Umbilical cord (tissue), 2 donors: ENCODE results near the gene CYP2J2. TPM values are rescaled to one million over a fixed set of nuclear protein-coding genes. Genes with fewer than 3 reads are reported as not detected.

ENCODE experiments used
- DNase-seq: peaks from one replicate; pipeline ENCODE4 v3.0.0-alpha.2; 2015; ENCODE audit warnings: low spot score
- total RNA-seq: library from RNA; depleted of rRNA; stranded (reverse); fragments of >200 nt; gene quantifications from one replicate; pipeline ENCODE4 v1.2.3, GENCODE V29; 2014; ENCODE audit warnings: low replicate concordance; ENCODE audit not compliant: insufficient read depth

Gene CYP2J2
- total RNA-seq, 1 donor from 2014 or later, result 3.1 TPM

GRCh38 chr1:59919746-59920145, 6.8 kb downstream of the CYP2J2 start:
- DNase-seq, result no peak

- DNase-seq, result no peak
Observed at GRCh38 chr1:59917785-59918180, 8.8 kb downstream of the CYP2J2 start.

- no peak for DNase-seq
Observed at GRCh38 chr1:59917026-59917784, 9.4 kb downstream of the CYP2J2 start.

GRCh38 chr1:59915516-59915915, 11.1 kb downstream of the CYP2J2 start:
- DNase-seq, result no peak

- peak; percentile 39 for DNase-seq
Observed at GRCh38 chr1:59914791-59915286, 11.7 kb downstream of the CYP2J2 start.

GRCh38 chr1:59908682-59909081, 17.9 kb downstream of the CYP2J2 start:
- DNase-seq, result no peak

GRCh38 chr1:59908084-59908483, 18.5 kb downstream of the CYP2J2 start:
- no peak for DNase-seq

GRCh38 chr1:59906931-59907330, 19.6 kb downstream of the CYP2J2 start:
- DNase-seq, result no peak

- DNase-seq, result no peak
Observed at GRCh38 chr1:59903141-59903754, 23.3 kb downstream of the CYP2J2 start.

- peak; percentile 46 for DNase-seq
Observed at GRCh38 chr1:59901770-59902388, 24.7 kb downstream of the CYP2J2 start.

GRCh38 chr1:59900640-59901039, 25.9 kb downstream of the CYP2J2 start:
- DNase-seq, result no peak

- no peak for DNase-seq
Observed at GRCh38 chr1:59898927-59899326, 27.6 kb downstream of the CYP2J2 start.

- no peak for DNase-seq
Observed at GRCh38 chr1:59897165-59897564, 29.4 kb downstream of the CYP2J2 start.

- DNase-seq, result peak; percentile 7
Observed at GRCh38 chr1:59892841-59893811, 33.4 kb downstream of the CYP2J2 start.

GRCh38 chr1:59885160-59885832, 41.3 kb downstream of the CYP2J2 start:
- DNase-seq, result no peak

GRCh38 chr1:59880735-59881134, 45.8 kb downstream of the CYP2J2 start:
- DNase-seq, result no peak

- no peak for DNase-seq
Observed at GRCh38 chr1:59879996-59880505, 46.5 kb downstream of the CYP2J2 start.

GRCh38 chr1:59879574-59879973, 47.0 kb downstream of the CYP2J2 start:
- DNase-seq, result peak; percentile 78

GRCh38 chr1:59878370-59878769, 48.2 kb downstream of the CYP2J2 start:
- no peak for DNase-seq

GRCh38 chr1:59877108-59877682, 49.4 kb downstream of the CYP2J2 start:
- no peak for DNase-seq
